KOPT-K1 (cell line): ENCODE results near the gene KCTD20.
"Not testable (repeated sequence)": the region's sequence is repeated elsewhere in the genome, so short reads cannot be mapped to it uniquely, and the experiment has no call there.

Experiments
- H3K27ac ChIP-seq: fragments of 200-600 bp; sonication (generic); 2 replicates; pipeline ENCODE4 v1.5.1; 2016; ENCODE audit warnings: antibody characterized with exemption, mild to moderate bottlenecking, low read depth, low read length; ENCODE audit not compliant: poor library complexity, severe bottlenecking
- H3K36me3 ChIP-seq: fragments of 200-600 bp; sonication (generic); 2 replicates; pipeline ENCODE4 v1.5.1; 2017; ENCODE audit warnings: antibody characterized with exemption, mild to moderate bottlenecking, low read length, moderate library complexity; ENCODE audit not compliant: insufficient read depth
- H3K9me3 ChIP-seq: fragments of 200-600 bp; sonication (generic); 2 replicates; pipeline ENCODE4 v1.5.1; 2017; ENCODE audit warnings: antibody characterized with exemption, low read length, mild to moderate bottlenecking; ENCODE audit not compliant: insufficient read depth, poor library complexity, severe bottlenecking

The KCTD20 gene

GRCh38 chr6:36431197-36431596 is 11.6 kb upstream of the KCTD20 start:
- Histone ChIP-seq H3K9me3 (no peaks in the 10 kb centered on the region), H3K27ac (no peak overlapping the region), H3K36me3 (no peaks in the 10 kb centered on the region)

GRCh38 chr6:36432151-36432671 is 10.6 kb upstream of the KCTD20 start:
- Histone ChIP-seq H3K36me3 (no peaks in the 10 kb centered on the region), H3K27ac (no peak overlapping the region), H3K9me3 (no peaks in the 10 kb centered on the region)

- H3K9me3 ChIP-seq = no peaks in the 10 kb centered on the region
- no peak overlapping the region for H3K27ac ChIP-seq
Observed at GRCh38 chr6:36436466-36436865, 6.3 kb upstream of the KCTD20 start.

GRCh38 chr6:36441307-36441894 is 1.4 kb upstream of the KCTD20 start:
- no peaks in the 10 kb centered on the region for H3K36me3 ChIP-seq
- H3K27ac ChIP-seq = peak overlapping the region; percentile 36
- H3K9me3 ChIP-seq = no peaks in the 10 kb centered on the region

More at GRCh38 chr6:36436466-36436865, 6.3 kb upstream of the KCTD20 start:
- no peaks in the 10 kb centered on the region for H3K36me3 ChIP-seq

- H3K27ac ChIP-seq = peak overlapping the region; percentile 80
- H3K9me3 ChIP-seq = no peaks in the 10 kb centered on the region
- peaks cover 3% of the 10 kb centered on the region; the same call in 1 of the 2 replicates for H3K36me3 ChIP-seq
Observed at GRCh38 chr6:36442103-36442670, 613 bp upstream of the KCTD20 start.

- Histone ChIP-seq H3K36me3 (peaks cover 10% of the 10 kb centered on the region), H3K9me3 (peaks cover 3% of the 10 kb centered on the region), H3K27ac (peak overlapping the region; percentile 80)
Observed at GRCh38 chr6:36443471-36444428, 950 bp downstream of the KCTD20 start.

GRCh38 chr6:36444470-36444869 is 1.7 kb downstream of the KCTD20 start:
- H3K9me3 ChIP-seq = peaks cover 8% of the 10 kb centered on the region
- H3K36me3 ChIP-seq = peaks cover 18% of the 10 kb centered on the region
- no peak overlapping the region for H3K27ac ChIP-seq

GRCh38 chr6:36445621-36446020 is 2.8 kb downstream of the KCTD20 start:
- H3K9me3 ChIP-seq = peaks cover 8% of the 10 kb centered on the region
- H3K27ac ChIP-seq = no peak overlapping the region
- peaks cover 20% of the 10 kb centered on the region for H3K36me3 ChIP-seq

GRCh38 chr6:36449173-36449572 is 6.4 kb downstream of the KCTD20 start:
- not testable (repeated sequence) for H3K9me3 ChIP-seq, H3K27ac ChIP-seq
- H3K36me3 ChIP-seq = peaks cover 38% of the 10 kb centered on the region

GRCh38 chr6:36452897-36453296 is 10.1 kb downstream of the KCTD20 start:
- not testable (repeated sequence) for H3K27ac ChIP-seq, H3K9me3 ChIP-seq
- H3K36me3 ChIP-seq = peaks cover 43% of the 10 kb centered on the region

GRCh38 chr6:36455486-36456027 is 12.8 kb downstream of the KCTD20 start:
- peaks cover 26% of the 10 kb centered on the region for H3K36me3 ChIP-seq

GRCh38 chr6:36459501-36459900 is 16.7 kb downstream of the KCTD20 start:
- Histone ChIP-seq H3K36me3 (peaks cover 8% of the 10 kb centered on the region; the same call in 1 of the 2 replicates), H3K9me3 (no peaks in the 10 kb centered on the region), H3K27ac (no peak overlapping the region)

More at GRCh38 chr6:36455486-36456027, 12.8 kb downstream of the KCTD20 start:
- no peak overlapping the region for H3K27ac ChIP-seq
- no peaks in the 10 kb centered on the region for H3K9me3 ChIP-seq

- Histone ChIP-seq H3K9me3 (no peaks in the 10 kb centered on the region), H3K36me3 (peaks cover 5% of the 10 kb centered on the region; the same call in 1 of the 2 replicates), H3K27ac (no peak overlapping the region)
Observed at GRCh38 chr6:36460916-36461315, 18.1 kb downstream of the KCTD20 start.

- Histone ChIP-seq H3K36me3 (peaks cover 2% of the 10 kb centered on the region; the same call in 1 of the 2 replicates), H3K9me3 (no peaks in the 10 kb centered on the region), H3K27ac (no peak overlapping the region)
Observed at GRCh38 chr6:36461646-36462045, 18.8 kb downstream of the KCTD20 start.

- H3K36me3 ChIP-seq = no peaks in the 10 kb centered on the region
Observed at GRCh38 chr6:36463676-36464075, 20.9 kb downstream of the KCTD20 start.

More at GRCh38 chr6:36463676-36464075, 20.9 kb downstream of the KCTD20 start:
- Histone ChIP-seq H3K27ac (no peak overlapping the region), H3K9me3 (no peaks in the 10 kb centered on the region)
